Measurements from ENCODE around the gene SCIN.
"Not testable (repeated sequence)": the region's sequence is repeated elsewhere in the genome, so short reads cannot be mapped to it uniquely, and the experiment has no call there.

SCIN gene

DNA sequence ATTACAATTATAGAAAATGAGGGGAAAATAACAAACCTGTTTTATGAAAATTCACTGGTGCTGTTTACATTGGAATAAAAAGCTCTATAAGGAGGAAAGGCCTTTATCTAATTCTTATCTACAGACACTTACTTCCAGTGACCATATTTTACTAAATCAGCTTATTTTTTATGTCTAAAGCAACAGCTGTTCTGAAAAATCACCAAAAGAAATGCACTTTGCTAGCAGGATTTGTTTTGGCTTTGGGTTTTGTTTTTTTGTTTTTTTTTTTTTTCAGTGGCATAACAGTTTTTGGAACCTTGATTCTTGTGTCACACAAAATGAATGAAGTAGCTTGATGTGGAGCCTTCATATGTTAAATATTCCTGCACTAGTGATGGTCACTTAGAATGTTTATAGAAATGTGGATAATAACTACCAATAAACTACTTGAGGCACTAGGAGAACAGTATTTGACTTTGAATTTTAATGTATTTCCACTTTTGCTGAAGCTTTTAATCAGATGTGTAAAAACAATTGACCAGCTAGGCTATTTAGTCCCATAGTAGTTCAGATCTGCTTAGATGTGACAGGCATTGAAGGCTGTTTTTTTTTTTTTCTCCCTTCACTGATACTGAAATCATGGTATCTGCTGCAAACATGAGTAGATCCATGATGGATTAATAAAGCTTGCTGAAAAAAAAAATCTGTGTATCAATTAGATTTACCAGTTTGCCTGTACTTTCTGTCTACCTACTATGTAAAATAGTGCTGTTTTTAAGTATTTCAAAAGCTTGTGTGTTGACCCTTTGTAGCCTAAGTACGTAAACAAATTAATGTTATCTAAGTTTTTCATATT, 119.7 kb downstream of the SCIN start:
- no peaks in the 10 kb centered on the region for H3K27me3 ChIP-seq (replicated peaks; ENCODE audit: control insufficient read depth, insufficient read depth, low read length, poor library complexity, severe bottlenecking)
- H3K4me3 ChIP-seq (ENCODE audit: insufficient read depth, low read depth, low read length, poor library complexity, severe bottlenecking), result no peak overlapping the region
- no peak for DNase-seq
- H3K4me1 ChIP-seq (ENCODE audit: control insufficient read depth, insufficient read depth, low read length, poor library complexity, severe bottlenecking), result peaks cover 4% of the 10 kb centered on the region
- H3K9me3 ChIP-seq (ENCODE audit: control insufficient read depth, low read length), result no peaks in the 10 kb centered on the region
- H3K36me3 ChIP-seq (ENCODE audit: control insufficient read depth, insufficient read depth, low read length), result no peaks in the 10 kb centered on the region
- no peak overlapping the region for H3K27ac ChIP-seq (ENCODE audit: insufficient read depth, low read length, poor library complexity, severe bottlenecking)

DNA sequence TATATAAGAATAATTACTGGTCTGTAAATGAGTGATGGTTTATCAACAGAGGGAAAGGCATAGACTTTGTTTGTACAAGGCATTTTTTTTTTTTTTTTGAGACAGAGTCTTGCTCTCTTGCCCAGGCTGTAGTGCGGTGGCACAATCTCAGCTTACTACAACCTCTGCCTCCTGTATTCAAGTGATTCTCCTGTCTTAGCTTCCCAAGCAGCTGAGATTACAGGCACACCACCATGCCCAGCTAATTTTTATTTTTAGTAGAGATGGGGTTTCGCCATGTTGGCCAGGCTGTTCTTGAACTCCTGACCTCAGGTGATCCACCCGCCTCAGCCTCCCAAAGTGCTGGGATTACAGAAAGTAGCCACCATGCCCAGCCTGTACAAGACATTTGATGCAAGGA, 120.9 kb downstream of the SCIN start:
- not testable (repeated sequence) for H3K4me1 ChIP-seq (ENCODE audit: control insufficient read depth, insufficient read depth, low read length, poor library complexity, severe bottlenecking); DNase-seq; H3K9me3 ChIP-seq (ENCODE audit: control insufficient read depth, low read length); H3K36me3 ChIP-seq (ENCODE audit: control insufficient read depth, insufficient read depth, low read length); H3K27me3 ChIP-seq (replicated peaks; ENCODE audit: control insufficient read depth, insufficient read depth, low read length, poor library complexity, severe bottlenecking); H3K27ac ChIP-seq (ENCODE audit: insufficient read depth, low read length, poor library complexity, severe bottlenecking); H3K4me3 ChIP-seq (ENCODE audit: insufficient read depth, low read depth, low read length, poor library complexity, severe bottlenecking)

DNA sequence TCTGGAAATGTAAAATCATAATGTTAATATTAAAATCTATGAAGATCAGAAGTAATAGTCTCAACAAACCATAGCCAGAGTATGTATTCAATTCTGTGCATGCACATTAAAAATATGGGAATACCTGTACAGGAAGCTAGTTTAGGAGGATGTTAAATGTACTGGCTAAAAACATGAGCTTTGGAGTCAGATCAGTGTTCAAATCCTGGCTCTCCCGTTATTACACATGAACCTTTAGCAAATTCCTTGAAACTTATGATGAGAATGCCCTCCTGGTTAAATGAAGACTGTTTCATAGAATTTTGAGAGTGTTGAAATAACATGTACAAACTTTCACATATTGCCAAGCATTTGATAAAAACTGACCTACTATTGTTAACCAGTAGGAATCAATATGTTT, 121.5 kb downstream of the SCIN start:
- Histone ChIP-seq H3K4me1 (ENCODE audit: control insufficient read depth, insufficient read depth, low read length, poor library complexity, severe bottlenecking) (peaks cover 4% of the 10 kb centered on the region), H3K27me3 (replicated peaks; ENCODE audit: control insufficient read depth, insufficient read depth, low read length, poor library complexity, severe bottlenecking) (no peaks in the 10 kb centered on the region), H3K36me3 (ENCODE audit: control insufficient read depth, insufficient read depth, low read length) (no peaks in the 10 kb centered on the region), H3K4me3 (ENCODE audit: insufficient read depth, low read depth, low read length, poor library complexity, severe bottlenecking) (no peak overlapping the region), H3K9me3 (ENCODE audit: control insufficient read depth, low read length) (no peaks in the 10 kb centered on the region), H3K27ac (ENCODE audit: insufficient read depth, low read length, poor library complexity, severe bottlenecking) (no peak overlapping the region)
- no peak for DNase-seq

DNA sequence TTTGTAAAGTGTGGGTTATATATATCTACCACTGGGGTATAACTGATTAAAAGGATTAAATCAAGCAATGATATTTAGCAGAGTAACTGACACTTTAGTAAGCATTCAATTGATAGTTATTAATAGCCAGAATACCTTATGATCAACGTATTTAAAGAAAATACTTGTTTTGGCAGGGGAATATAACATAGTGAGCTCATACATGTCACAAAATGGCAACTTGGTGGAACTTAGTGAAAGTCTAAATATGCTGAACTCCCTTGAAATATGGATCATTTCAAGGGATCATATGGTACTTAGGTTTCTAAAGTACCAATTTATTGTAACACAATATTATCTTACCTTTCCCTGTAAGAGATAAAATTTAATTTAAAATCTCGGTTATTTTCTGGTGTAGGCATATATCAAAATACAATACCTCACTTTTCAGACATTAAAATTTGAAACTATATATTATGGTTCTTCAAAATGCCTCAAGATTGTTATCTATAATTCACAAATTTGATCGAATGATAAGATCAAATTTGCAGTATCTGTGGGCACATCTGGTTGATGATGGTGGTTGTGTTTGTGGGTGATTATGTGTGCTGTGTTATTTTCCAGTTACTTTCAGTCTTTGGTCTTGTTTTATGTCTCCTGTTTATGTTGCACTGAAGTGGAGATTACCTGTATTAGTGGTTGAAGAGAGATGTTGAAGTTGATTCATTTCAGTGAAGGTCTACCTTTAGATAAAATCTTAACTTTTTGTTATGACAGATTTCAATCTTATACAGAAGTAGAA, 122.1 kb downstream of the SCIN start:
- no peak for DNase-seq
- no peaks in the 10 kb centered on the region for H3K36me3 ChIP-seq (ENCODE audit: control insufficient read depth, insufficient read depth, low read length)
- H3K4me1 ChIP-seq (ENCODE audit: control insufficient read depth, insufficient read depth, low read length, poor library complexity, severe bottlenecking), result peaks cover 4% of the 10 kb centered on the region
- no peaks in the 10 kb centered on the region for H3K9me3 ChIP-seq (ENCODE audit: control insufficient read depth, low read length)
- H3K4me3 ChIP-seq (ENCODE audit: insufficient read depth, low read depth, low read length, poor library complexity, severe bottlenecking), result no peak overlapping the region
- no peaks in the 10 kb centered on the region for H3K27me3 ChIP-seq (replicated peaks; ENCODE audit: control insufficient read depth, insufficient read depth, low read length, poor library complexity, severe bottlenecking)
- no peak overlapping the region for H3K27ac ChIP-seq (ENCODE audit: insufficient read depth, low read length, poor library complexity, severe bottlenecking)

DNA sequence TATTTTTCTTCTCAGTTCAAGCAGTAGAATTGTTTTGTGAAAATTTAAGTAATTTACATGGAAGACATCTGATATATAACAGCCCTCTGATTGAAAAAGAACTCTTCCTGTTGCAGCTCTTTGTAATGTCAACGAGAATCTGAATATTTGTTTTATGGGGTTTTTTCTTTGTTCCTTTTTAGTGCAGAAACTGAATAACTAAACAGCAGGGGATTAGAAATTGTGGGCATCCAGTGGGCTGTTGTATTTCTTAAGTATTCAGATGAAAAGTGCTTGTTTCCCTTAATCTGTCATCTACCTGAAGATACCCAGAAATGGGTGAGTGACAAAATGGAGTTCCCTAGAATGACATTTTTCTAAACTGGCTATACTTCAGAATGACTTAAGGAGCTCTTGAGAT, 124.3 kb downstream of the SCIN start:
- Histone ChIP-seq H3K4me1 (ENCODE audit: control insufficient read depth, insufficient read depth, low read length, poor library complexity, severe bottlenecking) (no peaks in the 10 kb centered on the region), H3K36me3 (ENCODE audit: control insufficient read depth, insufficient read depth, low read length) (no peaks in the 10 kb centered on the region), H3K27ac (ENCODE audit: insufficient read depth, low read length, poor library complexity, severe bottlenecking) (no peak overlapping the region), H3K4me3 (ENCODE audit: insufficient read depth, low read depth, low read length, poor library complexity, severe bottlenecking) (no peak overlapping the region), H3K27me3 (replicated peaks; ENCODE audit: control insufficient read depth, insufficient read depth, low read length, poor library complexity, severe bottlenecking) (no peaks in the 10 kb centered on the region), H3K9me3 (ENCODE audit: control insufficient read depth, low read length) (no peaks in the 10 kb centered on the region)
- DNase-seq, result no peak

DNA sequence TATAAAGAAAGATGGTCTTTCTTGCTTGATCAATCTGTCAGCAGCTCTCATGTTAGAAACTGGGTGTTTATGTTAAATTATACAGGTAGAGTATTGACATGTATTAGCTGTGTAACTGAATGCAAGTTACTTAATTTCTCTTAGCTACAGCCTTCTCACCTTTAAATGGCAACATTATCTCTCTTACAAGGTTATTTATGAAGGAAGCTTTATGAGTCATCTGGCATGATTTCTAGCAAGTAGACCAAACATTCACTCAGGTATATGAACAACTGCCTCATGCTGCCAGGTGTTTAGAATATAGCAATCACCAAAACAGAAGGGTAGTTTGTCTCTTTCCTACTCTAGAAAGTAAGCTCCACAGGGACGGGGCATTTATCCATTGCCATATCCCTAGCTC, 125.4 kb downstream of the SCIN start:
- Histone ChIP-seq H3K4me1 (ENCODE audit: control insufficient read depth, insufficient read depth, low read length, poor library complexity, severe bottlenecking) (no peaks in the 10 kb centered on the region), H3K27ac (ENCODE audit: insufficient read depth, low read length, poor library complexity, severe bottlenecking) (no peak overlapping the region), H3K9me3 (ENCODE audit: control insufficient read depth, low read length) (no peaks in the 10 kb centered on the region), H3K27me3 (replicated peaks; ENCODE audit: control insufficient read depth, insufficient read depth, low read length, poor library complexity, severe bottlenecking) (no peaks in the 10 kb centered on the region), H3K4me3 (ENCODE audit: insufficient read depth, low read depth, low read length, poor library complexity, severe bottlenecking) (no peak overlapping the region), H3K36me3 (ENCODE audit: control insufficient read depth, insufficient read depth, low read length) (no peaks in the 10 kb centered on the region)
- no peak for DNase-seq

DNA sequence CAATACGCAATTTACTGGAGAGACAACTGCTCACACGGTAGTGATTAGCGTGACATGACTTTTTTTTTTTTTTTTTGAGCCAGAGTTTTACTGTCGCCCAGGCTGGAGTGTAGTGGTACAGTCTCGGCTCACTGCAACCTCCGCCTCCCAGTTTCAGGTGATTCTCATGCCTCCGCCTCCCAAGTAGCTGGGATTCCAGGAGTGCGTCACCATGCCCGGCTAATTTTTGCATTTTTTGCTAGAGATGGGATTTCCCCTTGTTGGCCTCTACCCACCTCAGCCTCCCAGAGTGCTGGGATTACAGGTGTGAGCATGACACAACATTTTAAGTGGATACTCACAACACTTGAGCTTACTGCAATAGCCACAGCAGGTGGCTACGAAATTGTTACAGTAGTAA, 128.8 kb downstream of the SCIN start:
- Histone ChIP-seq H3K4me1 (ENCODE audit: control insufficient read depth, insufficient read depth, low read length, poor library complexity, severe bottlenecking) (no peaks in the 10 kb centered on the region), H3K9me3 (ENCODE audit: control insufficient read depth, low read length) (no peaks in the 10 kb centered on the region), H3K36me3 (ENCODE audit: control insufficient read depth, insufficient read depth, low read length) (no peaks in the 10 kb centered on the region), H3K4me3 (ENCODE audit: insufficient read depth, low read depth, low read length, poor library complexity, severe bottlenecking) (no peak overlapping the region), H3K27me3 (replicated peaks; ENCODE audit: control insufficient read depth, insufficient read depth, low read length, poor library complexity, severe bottlenecking) (no peaks in the 10 kb centered on the region), H3K27ac (ENCODE audit: insufficient read depth, low read length, poor library complexity, severe bottlenecking) (no peak overlapping the region)
- no peak for DNase-seq

DNA sequence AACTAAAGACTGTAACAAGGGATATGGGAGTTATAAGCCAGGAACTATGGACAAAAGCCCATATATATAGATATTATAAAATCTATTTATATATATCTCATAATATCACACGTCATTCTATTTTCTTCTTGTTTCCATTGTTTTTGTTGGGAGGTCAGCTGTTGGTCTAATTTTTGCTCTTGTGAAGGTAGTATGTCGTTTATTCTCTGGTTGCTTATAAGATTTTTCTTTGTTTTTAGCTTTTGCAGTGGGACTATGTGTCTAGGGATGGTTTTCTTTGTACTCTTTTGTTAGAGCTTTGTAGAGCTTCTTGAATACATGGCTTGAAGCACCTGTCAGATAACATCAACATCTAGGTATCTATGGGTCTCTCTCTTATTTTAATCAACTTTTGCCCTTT, 130.9 kb downstream of the SCIN start:
- no peaks in the 10 kb centered on the region for H3K27me3 ChIP-seq (replicated peaks; ENCODE audit: control insufficient read depth, insufficient read depth, low read length, poor library complexity, severe bottlenecking)
- H3K4me3 ChIP-seq (ENCODE audit: insufficient read depth, low read depth, low read length, poor library complexity, severe bottlenecking), result no peak overlapping the region
- H3K4me1 ChIP-seq (ENCODE audit: control insufficient read depth, insufficient read depth, low read length, poor library complexity, severe bottlenecking), result no peaks in the 10 kb centered on the region
- no peak overlapping the region for H3K27ac ChIP-seq (ENCODE audit: insufficient read depth, low read length, poor library complexity, severe bottlenecking)
- DNase-seq, result no peak
- no peaks in the 10 kb centered on the region for H3K9me3 ChIP-seq (ENCODE audit: control insufficient read depth, low read length)
- H3K36me3 ChIP-seq (ENCODE audit: control insufficient read depth, insufficient read depth, low read length), result no peaks in the 10 kb centered on the region

DNA sequence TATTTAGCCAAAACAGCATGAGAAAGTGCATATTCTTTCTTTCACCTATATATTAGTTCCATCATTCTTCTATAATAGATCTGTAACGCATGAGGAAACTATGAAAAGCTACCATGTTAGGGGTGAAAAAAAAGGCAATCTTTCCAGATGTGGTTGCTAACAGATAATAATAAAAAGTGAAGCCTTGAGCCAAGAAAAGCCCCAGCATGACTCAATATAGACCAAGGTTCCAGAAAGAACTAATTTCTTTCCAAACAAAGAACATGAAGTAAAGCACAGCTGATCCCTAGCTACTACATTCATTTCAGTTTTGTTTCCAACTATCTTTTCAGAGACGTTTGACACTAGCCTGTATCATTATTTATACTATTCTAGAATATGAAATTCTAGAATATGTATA, 133.4 kb downstream of the SCIN start:
- no peak overlapping the region for H3K27ac ChIP-seq (ENCODE audit: insufficient read depth, low read length, poor library complexity, severe bottlenecking)
- H3K4me3 ChIP-seq (ENCODE audit: insufficient read depth, low read depth, low read length, poor library complexity, severe bottlenecking), result no peak overlapping the region
- no peaks in the 10 kb centered on the region for H3K36me3 ChIP-seq (ENCODE audit: control insufficient read depth, insufficient read depth, low read length)
- H3K4me1 ChIP-seq (ENCODE audit: control insufficient read depth, insufficient read depth, low read length, poor library complexity, severe bottlenecking), result no peaks in the 10 kb centered on the region
- no peaks in the 10 kb centered on the region for H3K9me3 ChIP-seq (ENCODE audit: control insufficient read depth, low read length)
- no peak for DNase-seq
- no peaks in the 10 kb centered on the region for H3K27me3 ChIP-seq (replicated peaks; ENCODE audit: control insufficient read depth, insufficient read depth, low read length, poor library complexity, severe bottlenecking)

DNA sequence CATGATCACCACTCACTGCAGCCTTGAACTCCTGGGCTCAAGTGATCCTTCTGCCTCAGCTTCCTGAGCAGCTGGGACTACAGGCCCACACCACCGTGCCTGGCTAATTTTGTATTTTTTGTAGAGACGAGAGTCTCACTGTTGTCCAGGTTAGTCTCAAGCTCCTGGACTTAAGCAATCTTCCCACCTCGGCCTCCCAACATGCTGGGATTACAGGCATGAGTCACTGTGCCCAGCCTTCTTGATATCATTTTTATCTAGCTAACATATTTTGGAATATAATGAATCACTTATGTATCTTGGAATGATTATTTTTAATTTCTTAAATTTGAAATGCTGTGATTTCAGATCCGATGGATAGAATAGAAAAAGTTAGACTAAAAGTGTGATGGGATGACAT, 135.4 kb downstream of the SCIN start:
- H3K4me1 ChIP-seq (ENCODE audit: control insufficient read depth, insufficient read depth, low read length, poor library complexity, severe bottlenecking), result no peaks in the 10 kb centered on the region
- no peaks in the 10 kb centered on the region for H3K9me3 ChIP-seq (ENCODE audit: control insufficient read depth, low read length)
- no peaks in the 10 kb centered on the region for H3K36me3 ChIP-seq (ENCODE audit: control insufficient read depth, insufficient read depth, low read length)
- H3K27ac ChIP-seq (ENCODE audit: insufficient read depth, low read length, poor library complexity, severe bottlenecking), result no peak overlapping the region
- H3K27me3 ChIP-seq (replicated peaks; ENCODE audit: control insufficient read depth, insufficient read depth, low read length, poor library complexity, severe bottlenecking), result no peaks in the 10 kb centered on the region
- DNase-seq, result no peak
- no peak overlapping the region for H3K4me3 ChIP-seq (ENCODE audit: insufficient read depth, low read depth, low read length, poor library complexity, severe bottlenecking)

All from effector memory CD4-positive, alpha-beta T cell (primary cell).